Cortex of kidney (tissue), 1 donor: Measurements from ENCODE around the gene LURAP1L.
"Not testable (repeated sequence)": the region's sequence is repeated elsewhere in the genome, so short reads cannot be mapped to it uniquely, and the experiment has no call there.

Experiments
- DNase-seq: peaks from one replicate; lab custom pipeline; 2025; lab: John Stamatoyannopoulos, UW

The LURAP1L gene

DNA sequence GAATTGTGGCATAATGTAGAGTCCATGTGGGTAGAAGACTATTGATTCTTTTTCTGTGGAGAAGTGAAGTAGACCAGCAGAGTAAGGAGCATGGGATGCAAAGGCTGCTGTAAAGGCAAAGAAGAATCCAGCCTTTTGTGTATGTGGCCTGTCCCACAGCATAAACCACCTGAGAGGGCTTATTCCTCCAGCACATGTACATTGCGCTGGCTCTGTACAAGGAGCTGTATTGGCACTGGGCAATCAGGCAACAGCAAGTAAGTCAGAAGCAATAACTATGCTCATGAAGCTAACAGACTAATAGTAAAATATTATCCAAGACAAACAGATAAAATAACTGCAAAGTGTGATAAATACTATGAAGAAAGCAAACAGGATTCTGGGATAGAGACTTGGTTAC is 86.2 kb downstream of the LURAP1L start:
- DNase-seq, result no peak

DNA sequence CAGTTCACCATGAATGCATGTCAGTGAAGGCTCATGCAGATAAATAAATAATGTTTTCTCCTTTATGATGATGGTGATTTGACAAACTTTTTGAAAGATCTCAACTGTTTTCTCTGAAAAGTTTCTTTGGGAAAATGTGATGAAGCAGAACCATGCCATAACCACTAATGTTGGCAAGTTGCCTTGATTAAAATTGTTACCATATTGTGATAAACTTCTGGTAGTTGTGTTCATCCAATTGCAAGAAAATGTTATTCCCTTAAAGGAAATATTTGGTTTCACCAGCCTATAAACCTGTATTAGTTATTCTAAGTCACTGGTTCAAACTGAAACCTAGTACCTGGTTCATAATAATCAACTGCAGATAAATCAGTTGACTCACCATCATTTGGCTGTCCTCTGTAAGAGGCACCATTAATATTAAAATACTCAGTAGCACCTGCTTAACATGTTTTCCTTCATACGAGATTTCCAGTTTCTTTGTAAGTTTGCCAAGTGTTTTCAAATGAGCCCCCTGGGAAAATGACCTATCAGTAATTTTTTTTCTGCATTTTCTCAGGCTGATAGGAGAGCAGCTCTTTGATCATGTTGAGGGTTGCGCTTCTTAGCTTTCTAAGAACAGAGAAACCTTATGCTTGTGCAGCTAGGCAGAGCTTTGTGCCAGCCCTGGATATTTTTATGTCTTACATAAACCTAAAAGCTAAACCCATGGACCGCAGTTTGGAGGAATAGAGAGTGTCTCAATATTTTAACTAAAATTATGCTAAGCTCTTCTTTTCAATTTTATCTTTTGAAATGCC is 88.0 kb downstream of the LURAP1L start:
- no peak for DNase-seq

DNA sequence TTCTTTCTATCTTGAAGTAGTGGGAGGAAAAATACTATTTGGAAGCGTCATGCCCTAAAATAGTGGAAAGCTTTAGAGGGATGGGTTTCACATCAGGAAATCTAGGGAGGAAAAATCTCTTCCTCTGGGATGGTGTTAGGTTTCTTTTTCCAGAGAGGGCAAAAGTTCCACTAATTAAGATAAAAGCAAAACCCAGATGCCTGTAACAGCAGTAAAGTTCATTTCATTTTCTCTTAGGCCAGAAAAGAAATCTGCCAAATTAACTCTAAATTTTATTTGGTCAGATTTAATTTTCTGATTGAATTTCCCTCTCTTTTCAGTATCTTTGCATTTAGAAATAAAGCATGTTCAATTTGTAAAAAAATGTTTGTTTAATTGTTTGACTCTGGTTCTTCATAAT is 88.8 kb downstream of the LURAP1L start:
- no peak for DNase-seq

DNA sequence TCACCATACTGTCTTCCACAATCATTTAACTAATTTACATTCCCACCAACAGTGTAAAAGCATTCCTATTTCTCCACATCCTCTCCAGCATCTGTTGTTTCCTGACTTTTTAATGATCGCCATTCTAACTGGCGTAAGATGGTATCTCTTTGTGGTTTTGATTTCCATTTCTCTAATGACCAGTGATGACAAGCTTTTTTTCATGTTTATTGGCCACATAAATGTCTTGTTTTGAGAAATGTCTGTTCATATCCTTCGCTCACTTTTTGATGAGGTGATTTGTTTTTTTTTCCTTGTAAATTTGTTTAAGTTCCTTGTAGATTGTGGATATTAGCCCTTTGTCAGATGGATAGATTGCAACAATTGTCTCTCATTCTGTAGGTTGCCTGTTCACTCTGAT is 90.6 kb downstream of the LURAP1L start:
- DNase-seq, result not testable (repeated sequence)
